Trophoblast cell (in vitro differentiated cells and primary cell): ENCODE data around the gene DLX6.
A peak's percentile ranks its signal among the peaks of the same experiment; 100 is the strongest.

Source experiments
- DNase-seq, 2 donors: peaks; one replicate each; pipeline ENCODE4 v3.0.0-alpha.2; 2016
- H2AFZ ChIP-seq: 2 replicates; pipeline ENCODE4 v1.6.1; 2013; ENCODE audit warnings: low read length, moderate library complexity, mild to moderate bottlenecking; ENCODE audit not compliant: insufficient read depth, poor library complexity
- H2AK5ac ChIP-seq: 2 replicates; pipeline ENCODE4 v1.6.1; 2013; ENCODE audit warnings: mild to moderate bottlenecking, low read length
- H2BK120ac ChIP-seq: 2 replicates; pipeline ENCODE4 v1.6.1; 2013; ENCODE audit warnings: low read length, mild to moderate bottlenecking, moderate library complexity; ENCODE audit not compliant: insufficient read depth, poor library complexity
- H2BK12ac ChIP-seq: 2 replicates; pipeline ENCODE4 v1.6.1; 2013; ENCODE audit warnings: mild to moderate bottlenecking, low read length, moderate library complexity
- H2BK5ac ChIP-seq: 2 replicates; pipeline ENCODE4 v1.6.1; 2013; ENCODE audit warnings: low read length, low read depth, moderate library complexity, mild to moderate bottlenecking; ENCODE audit not compliant: poor library complexity
- H3K14ac ChIP-seq: 2 replicates; pipeline ENCODE4 v1.6.1; 2013; ENCODE audit warnings: mild to moderate bottlenecking, low read length
- H3K18ac ChIP-seq: 2 replicates; pipeline ENCODE4 v1.6.1; 2013; ENCODE audit warnings: mild to moderate bottlenecking, low read length
- H3K23ac ChIP-seq: 2 replicates; pipeline ENCODE4 v1.6.1; 2013; ENCODE audit warnings: low read length
- H3K27ac ChIP-seq: 2 replicates; pipeline ENCODE4 v1.5.1; 2013; ENCODE audit warnings: low read depth, mild to moderate bottlenecking, inconsistent platforms, low read length, moderate library complexity
- H3K27me3 ChIP-seq: 2 replicates; pipeline ENCODE4 v1.6.1; 2013; ENCODE audit warnings: inconsistent platforms, mild to moderate bottlenecking, low read length, moderate library complexity; ENCODE audit not compliant: insufficient read depth
- H3K36me3 ChIP-seq, 2 experiments: 1 replicate in 1 of 2; 2 replicates in 1 of 2; pipeline ENCODE4 v1.6.1; 2013; ENCODE audit warnings: low read length in 2 of 2, mild to moderate bottlenecking in 2 of 2, moderate library complexity in 1 of 2; ENCODE audit not compliant: insufficient read depth in 2 of 2, control insufficient read depth in 1 of 2
- H3K4ac ChIP-seq: 2 replicates; pipeline ENCODE4 v1.6.1; 2013; ENCODE audit warnings: low read depth, mild to moderate bottlenecking, low read length, moderate library complexity
- H3K4me1 ChIP-seq, 2 experiments: 1 replicate in 1 of 2; 2 replicates in 1 of 2; pipeline ENCODE4 v1.6.1; 2013; ENCODE audit warnings: low read length in 2 of 2, mild to moderate bottlenecking in 2 of 2, moderate library complexity in 1 of 2; ENCODE audit not compliant: insufficient read depth in 2 of 2, control insufficient read depth in 1 of 2
- H3K4me2 ChIP-seq: 2 replicates; pipeline ENCODE4 v1.6.1; 2013; ENCODE audit warnings: inconsistent platforms, mild to moderate bottlenecking, low read length, moderate library complexity
- H3K4me3 ChIP-seq: 2 replicates; pipeline ENCODE4 v1.5.1; 2013; ENCODE audit warnings: mild to moderate bottlenecking, low read depth, low read length, inconsistent platforms
- H3K79me1 ChIP-seq: one replicate; pipeline ENCODE4 v1.6.1; 2013; ENCODE audit warnings: low read length
- H3K79me2 ChIP-seq: 2 replicates; pipeline ENCODE4 v1.6.1; 2013; ENCODE audit warnings: low read length, mild to moderate bottlenecking; ENCODE audit not compliant: control insufficient read depth, insufficient read depth, poor library complexity
- H3K9ac ChIP-seq: 2 replicates; pipeline ENCODE4 v1.6.1; 2013; ENCODE audit warnings: mild to moderate bottlenecking, low read length
- H3K9me3 ChIP-seq: 2 replicates; pipeline ENCODE4 v1.6.1; 2013; ENCODE audit warnings: low read depth, mild to moderate bottlenecking, control low read depth, inconsistent platforms, low read length; ENCODE audit not compliant: insufficient read depth
- H4K12ac ChIP-seq: 2 replicates; pipeline ENCODE4 v1.6.1; 2013; ENCODE audit warnings: low read depth, mild to moderate bottlenecking, low read length, moderate library complexity
- H4K8ac ChIP-seq: 2 replicates; pipeline ENCODE4 v1.6.1; 2013; ENCODE audit warnings: low read depth, mild to moderate bottlenecking, low read length, moderate library complexity
- H4K91ac ChIP-seq: one replicate; pipeline ENCODE4 v1.6.1; 2013; ENCODE audit warnings: low read depth, mild to moderate bottlenecking, low read length, moderate library complexity
- WGBS: extraction: QIAGEN DNeasy Blood & Tissue Kit; methylation state at CpG from one replicate; pipeline ENCODE4 v1.1.7; 2013; ENCODE audit warnings: missing lambda C conversion rate; ENCODE audit not compliant: insufficient read length, insufficient coverage; ENCODE audit errors: extremely low coverage; 5-methylcytosine and 5-hydroxymethylcytosine counted together

The DLX6 gene

DNA sequence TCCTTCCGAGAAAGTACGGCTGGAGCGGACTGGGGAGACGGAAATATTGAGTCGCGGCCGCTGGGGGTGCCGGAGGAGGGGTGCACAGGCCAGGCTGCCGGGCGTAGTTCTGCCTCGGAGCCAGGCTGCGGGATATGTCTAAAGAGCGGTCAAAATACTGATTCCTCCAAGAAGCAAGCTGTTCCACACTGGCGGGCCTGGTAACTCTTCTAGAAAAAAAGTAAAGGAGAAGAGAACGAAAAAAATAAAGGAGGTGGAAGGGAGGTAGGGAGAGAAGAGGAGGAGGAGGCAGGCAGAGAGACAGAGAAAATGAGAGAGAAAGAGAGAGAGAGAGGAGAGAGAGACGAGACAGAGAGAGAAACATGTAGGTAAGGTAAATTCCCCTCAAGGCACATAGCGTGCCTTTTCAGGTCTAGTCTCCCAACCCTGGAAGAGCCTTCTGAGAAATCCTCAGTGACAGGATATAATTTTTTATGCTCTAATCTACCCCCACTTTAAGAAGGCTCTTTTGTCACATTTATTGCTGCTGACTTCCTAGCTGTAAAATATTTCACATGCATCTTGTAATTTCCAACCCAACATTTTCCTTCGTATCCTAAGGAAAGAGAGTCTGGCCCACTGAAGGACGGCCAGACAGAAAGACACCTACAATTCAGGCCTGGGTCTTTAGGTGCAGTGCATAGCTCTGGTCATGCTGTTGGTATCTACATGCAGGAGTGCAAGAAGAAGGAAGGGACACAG, 13.6 kb downstream of the DLX6 start:
- Histone ChIP-seq H2AK5ac (no peak overlapping the region), H3K27ac (no peak overlapping the region), H3K18ac (no peak overlapping the region), H4K91ac (no peak overlapping the region), H2BK5ac (no peak overlapping the region), H2AFZ (no peak overlapping the region), H3K36me3 (peaks cover 10 to 11% of the 10 kb centered on the region in 2 experiments), H3K9ac (no peak overlapping the region), H3K4me1 (peaks cover 23 to 37% of the 10 kb centered on the region in 2 experiments), H2BK12ac (no peak overlapping the region), H3K9me3 (no peaks in the 10 kb centered on the region), H3K14ac (no peak overlapping the region), H2BK120ac (no peak overlapping the region), H3K79me1 (peaks cover 26% of the 10 kb centered on the region), H3K4me2 (peak overlapping the region; percentile 50), H3K4ac (no peak overlapping the region), H4K12ac (no peak overlapping the region), H3K4me3 (no peak overlapping the region), H4K8ac (no peak overlapping the region), H3K27me3 (no peaks in the 10 kb centered on the region), H3K23ac (no peak overlapping the region), H3K79me2 (peaks cover 11% of the 10 kb centered on the region)
- DNase-seq = peak in 1 of 2 donors; percentile 43
- WGBS = no CpG with 5 or more reads among the region's 19 CpGs

GRCh38 chr7:97019710-97020225, 14.4 kb downstream of the DLX6 start:
- no peak overlapping the region for H2BK5ac ChIP-seq
- peaks cover 24 to 37% of the 10 kb centered on the region in 2 experiments for H3K4me1 ChIP-seq
- no peak overlapping the region for H2BK12ac ChIP-seq
- no peak overlapping the region for H2AFZ ChIP-seq
- no peaks in the 10 kb centered on the region for H3K27me3 ChIP-seq
- no peak for DNase-seq
- no peak overlapping the region for H3K9ac ChIP-seq
- no peak overlapping the region for H3K27ac ChIP-seq
- peaks cover 16% of the 10 kb centered on the region for H3K79me2 ChIP-seq
- H2BK120ac ChIP-seq = no peak overlapping the region
- no peak overlapping the region for H4K12ac ChIP-seq
- no peak overlapping the region for H3K18ac ChIP-seq
- no peak overlapping the region for H3K14ac ChIP-seq
- H3K4me2 ChIP-seq = no peak overlapping the region
- no peak overlapping the region for H3K23ac ChIP-seq
- peaks cover 33% of the 10 kb centered on the region for H3K79me1 ChIP-seq
- H2AK5ac ChIP-seq = no peak overlapping the region
- H3K36me3 ChIP-seq = peaks cover 10 to 11% of the 10 kb centered on the region in 2 experiments
- H3K9me3 ChIP-seq = no peaks in the 10 kb centered on the region
- WGBS = no CpG with 5 or more reads among the region's 5 CpGs
- H4K91ac ChIP-seq = no peak overlapping the region
- no peak overlapping the region for H3K4ac ChIP-seq
- no peak overlapping the region for H4K8ac ChIP-seq
- no peak overlapping the region for H3K4me3 ChIP-seq

DNA sequence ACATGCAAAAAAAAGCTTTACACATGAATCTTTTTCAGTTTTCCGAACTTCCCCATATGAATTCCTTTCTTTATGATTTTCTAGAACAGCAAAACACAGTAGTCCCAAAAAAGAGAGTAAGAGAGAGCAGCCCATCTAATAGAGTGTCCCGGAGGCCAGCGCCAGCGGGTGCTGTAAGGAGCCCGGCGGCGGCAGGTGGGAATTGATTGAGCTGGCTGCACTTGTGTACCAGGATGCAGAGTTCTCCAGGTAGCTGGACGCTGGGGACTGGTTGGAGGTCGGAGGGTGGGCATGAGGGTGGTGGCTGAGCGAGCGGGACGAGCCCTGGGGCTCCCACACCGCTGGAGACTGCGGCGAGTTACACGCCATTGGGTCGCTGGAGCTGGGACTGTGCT, 15.2 kb downstream of the DLX6 start:
- Histone ChIP-seq H4K8ac (no peak overlapping the region), H3K4me1 (peaks cover 30 to 42% of the 10 kb centered on the region in 2 experiments), H2BK12ac (no peak overlapping the region), H3K36me3 (peaks cover 10 to 11% of the 10 kb centered on the region in 2 experiments), H3K79me1 (peaks cover 36% of the 10 kb centered on the region), H3K79me2 (peaks cover 16% of the 10 kb centered on the region), H2BK5ac (no peak overlapping the region), H3K4ac (peak overlapping the region; percentile 25), H3K27me3 (no peaks in the 10 kb centered on the region), H3K18ac (peak overlapping the region; percentile 77), H3K4me2 (peak overlapping the region; percentile 82), H3K23ac (no peak overlapping the region), H2AK5ac (no peak overlapping the region), H2AFZ (no peak overlapping the region), H4K12ac (no peak overlapping the region), H3K27ac (peak overlapping the region; percentile 63), H4K91ac (no peak overlapping the region), H3K4me3 (no peak overlapping the region), H3K14ac (peak overlapping the region; percentile 13), H2BK120ac (no peak overlapping the region), H3K9ac (no peak overlapping the region), H3K9me3 (no peaks in the 10 kb centered on the region)
- no CpG with 5 or more reads among the region's 17 CpGs for WGBS
- peak in 1 of 2 donors; percentile 25 for DNase-seq

DNA sequence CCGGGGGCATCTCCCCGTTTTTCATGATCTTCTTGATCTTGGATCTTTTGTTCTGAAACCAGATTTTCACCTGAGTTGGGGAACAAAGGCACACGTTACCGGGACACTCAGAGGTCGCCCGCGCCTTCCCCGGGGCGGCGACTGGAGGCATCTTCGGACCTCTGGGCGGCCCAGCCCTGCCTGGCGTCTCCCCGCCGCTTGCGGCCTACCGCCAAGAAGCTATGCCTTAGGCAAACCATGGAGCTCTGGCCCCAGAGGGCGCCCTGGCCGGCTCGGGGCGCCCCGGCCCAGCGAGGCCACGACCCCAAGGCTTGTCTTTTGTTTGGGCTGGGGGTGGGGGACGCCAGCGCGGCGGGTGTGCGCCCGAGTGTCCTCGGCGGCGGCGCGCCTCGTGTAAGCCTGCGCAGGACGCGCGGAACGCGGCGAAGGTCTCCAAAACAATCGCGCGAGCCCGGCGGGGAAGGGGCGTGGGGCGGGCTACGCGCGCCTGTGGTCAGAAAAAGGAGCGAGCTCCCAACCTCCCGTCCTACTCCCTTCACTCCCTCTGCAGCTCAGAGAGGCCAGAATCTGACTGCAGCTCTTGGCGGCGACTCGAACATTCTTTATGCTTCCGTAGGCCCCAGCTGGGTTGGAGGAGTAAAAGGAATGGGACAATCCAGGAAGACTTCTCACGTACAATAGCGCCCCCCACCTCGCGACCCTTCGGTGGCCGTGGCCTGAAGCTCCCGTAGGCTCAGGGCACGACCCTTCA, 15.8 kb downstream of the DLX6 start:
- peaks cover 16% of the 10 kb centered on the region for H3K79me2 ChIP-seq
- peaks cover 33 to 48% of the 10 kb centered on the region in 2 experiments for H3K4me1 ChIP-seq
- H3K79me1 ChIP-seq = peaks cover 38% of the 10 kb centered on the region
- peak overlapping the region; percentile 52 for H2BK5ac ChIP-seq
- H3K14ac ChIP-seq = peak overlapping the region; percentile 29
- H4K91ac ChIP-seq = peak overlapping the region; percentile 50
- no peak overlapping the region for H3K23ac ChIP-seq
- H3K36me3 ChIP-seq = peaks cover 10 to 11% of the 10 kb centered on the region in 2 experiments
- peak overlapping the region; percentile 37 for H4K8ac ChIP-seq
- H2AK5ac ChIP-seq = peak overlapping the region; percentile 18
- no peaks in the 10 kb centered on the region for H3K9me3 ChIP-seq
- H4K12ac ChIP-seq = peak overlapping the region; percentile 45
- peak overlapping the region; percentile 56 for H3K9ac ChIP-seq
- peak overlapping the region; percentile 80 for H3K18ac ChIP-seq
- H3K4me2 ChIP-seq = peak overlapping the region; percentile 82
- no peak overlapping the region for H2BK12ac ChIP-seq
- no peaks in the 10 kb centered on the region for H3K27me3 ChIP-seq
- H3K27ac ChIP-seq = peak overlapping the region; percentile 63
- H2BK120ac ChIP-seq = peak overlapping the region; percentile 35
- peak overlapping the region; percentile 69 for H2AFZ ChIP-seq
- H3K4ac ChIP-seq = peak overlapping the region; percentile 25
- peak in 1 of 2 donors; percentile 47 for DNase-seq
- WGBS = no CpG with 5 or more reads among the region's 67 CpGs
- H3K4me3 ChIP-seq = peak overlapping the region; percentile 63
